Fibroblast of lung (primary cell): ENCODE results near the gene SPOCK1. TPM values are rescaled to one million over a fixed set of nuclear protein-coding genes. Genes with fewer than 3 reads are reported as not detected.

ENCODE experiments used
- DNase-seq, 2 donors: peaks; one replicate each; pipeline versions ENCODE4 v3.0.0 to v3.0.0-alpha.2; 2010; ENCODE audit warnings: low read depth in 2 of 2
- H2AFZ ChIP-seq: 2 replicates; pipeline ENCODE4 v1.5.1; 2012; ENCODE audit warnings: low read length, control low read depth, inconsistent platforms
- H3K27ac ChIP-seq: 2 replicates; pipeline ENCODE4 v1.5.1; 2011; ENCODE audit warnings: low read length, control low read depth; ENCODE audit not compliant: insufficient read depth
- H3K27me3 ChIP-seq: 2 replicates; pipeline ENCODE4 v1.5.1; 2011; ENCODE audit warnings: mild to moderate bottlenecking, low read length; ENCODE audit not compliant: control insufficient read depth, insufficient read depth
- H3K36me3 ChIP-seq: 2 replicates; pipeline ENCODE4 v1.5.1; 2011; ENCODE audit warnings: low read length; ENCODE audit not compliant: control insufficient read depth, insufficient read depth
- H3K4me1 ChIP-seq: 2 replicates; pipeline ENCODE4 v1.5.1; 2011; ENCODE audit warnings: low read length; ENCODE audit not compliant: control insufficient read depth, insufficient read depth; ENCODE audit errors: extremely low read depth
- H3K4me2 ChIP-seq: 2 replicates; pipeline ENCODE4 v1.5.1; 2011; ENCODE audit warnings: low read length, control low read depth; ENCODE audit not compliant: insufficient read depth; ENCODE audit errors: extremely low read depth
- H3K4me3 ChIP-seq, 4 experiments: fragments of 200-600 bp in 1 of 4; sonication (generic) in 1 of 4; replicated peaks in 1 of 4; 2 replicates each; pipeline ENCODE4 v1.5.1; 2011 to 2016; ENCODE audit warnings: low read length in 4 of 4, low read depth in 3 of 4, mild to moderate bottlenecking in 3 of 4, control low read depth in 2 of 4, inconsistent platforms in 1 of 4, mixed read lengths in 1 of 4; ENCODE audit not compliant: insufficient read depth in 1 of 4; ENCODE audit errors: control extremely low read depth in 1 of 4
- H3K79me2 ChIP-seq: 2 replicates; pipeline ENCODE4 v1.5.1; 2012; ENCODE audit warnings: mild to moderate bottlenecking, low read length, inconsistent platforms; ENCODE audit not compliant: control insufficient read depth, insufficient read depth
- H3K9ac ChIP-seq: 2 replicates; pipeline ENCODE4 v1.5.1; 2011; ENCODE audit warnings: mild to moderate bottlenecking, low read length, control low read depth; ENCODE audit not compliant: insufficient read depth
- H3K9me3 ChIP-seq: 2 replicates; pipeline ENCODE4 v1.5.1; 2012; ENCODE audit warnings: low read depth, low read length; ENCODE audit not compliant: control insufficient read depth, insufficient read depth
- H4K20me1 ChIP-seq: 2 replicates; pipeline ENCODE4 v1.5.1; 2011; ENCODE audit warnings: low read length; ENCODE audit not compliant: control insufficient read depth, insufficient read depth; ENCODE audit errors: extremely low read depth
- CTCF ChIP-seq, 2 donors: IDR thresholded peaks in 1 of 2; conservative IDR thresholded peaks in 1 of 2; 1 replicate in 1 of 2; 2 replicates in 1 of 2; pipeline ENCODE4 v1.5.1; 2011 to 2012; ENCODE audit warnings: low read length in 2 of 2, control low read depth in 1 of 2, inconsistent platforms in 1 of 2, low read depth in 1 of 2, mild to moderate bottlenecking in 1 of 2
- EZH2 ChIP-seq: IDR thresholded peaks from 2 replicates; pipeline ENCODE4 v1.5.1; 2012; ENCODE audit warnings: low read length, control low read depth, mild to moderate bottlenecking; ENCODE audit errors: missing control alignments
- polyA plus RNA-seq, 2 donors: library from polyadenylated mRNA; depleted of rRNA in 1 of 2; stranded (reverse) in 1 of 2; unstranded in 1 of 2; fragments of >200 nt; gene quantifications; 2 replicates each; pipeline ENCODE4 v1.2.1, GENCODE V29; 2011 to 2012; ENCODE audit warnings: missing spikeins in 1 of 2
- total RNA-seq: library from RNA; depleted of rRNA; stranded (reverse); fragments of >200 nt; gene quantifications from 2 replicates; pipeline ENCODE4 v1.2.1, GENCODE V29; 2014

SPOCK1 gene
- total and polyA plus RNA-seq, 2 donors (not counting 1 experiment from before 2014, with no cell fraction given), result 11.1 to 34.9 TPM

- Histone ChIP-seq H3K9me3 (no peaks in the 10 kb centered on the region), H3K27me3 (no peaks in the 10 kb centered on the region), H4K20me1 (no peaks in the 10 kb centered on the region), H3K4me2 (no peak overlapping the region), H2AFZ (no peak overlapping the region), H3K79me2 (no peaks in the 10 kb centered on the region), H3K9ac (no peak overlapping the region), H3K36me3 (no peaks in the 10 kb centered on the region), H3K27ac (no peak overlapping the region), H3K4me1 (no peaks in the 10 kb centered on the region), H3K4me3 (no peak overlapping the region)
- TF ChIP-seq CTCF (conservative IDR thresholded peaks at IDR 0.05 in 1 of 2, IDR thresholded peaks at IDR 0.05 in 1 of 2; ENCODE audit: low read depth in 1 of 2, low read length in 2 of 2) (no peak), EZH2 (no peak)
- no peak for DNase-seq
These were observed 95.3 kb downstream of the SPOCK1 start for GRCh38 chr5:137403869-137404268.

GRCh38 chr5:137402436-137403187 lies 96.5 kb downstream of the SPOCK1 start:
- Histone ChIP-seq H3K27me3 (no peaks in the 10 kb centered on the region), H3K9ac (no peak overlapping the region), H3K9me3 (no peaks in the 10 kb centered on the region), H3K27ac (no peak overlapping the region), H4K20me1 (no peaks in the 10 kb centered on the region), H3K36me3 (no peaks in the 10 kb centered on the region), H2AFZ (no peak overlapping the region), H3K4me2 (no peak overlapping the region), H3K79me2 (no peaks in the 10 kb centered on the region), H3K4me1 (no peaks in the 10 kb centered on the region), H3K4me3 (no peak overlapping the region)
- DNase-seq, result no peak
- TF ChIP-seq EZH2 (no peak), CTCF (conservative IDR thresholded peaks at IDR 0.05 in 1 of 2, IDR thresholded peaks at IDR 0.05 in 1 of 2; ENCODE audit: low read depth in 1 of 2, low read length in 2 of 2) (no peak)

- no peak overlapping the region for H3K4me3 ChIP-seq
- H4K20me1 ChIP-seq, result no peaks in the 10 kb centered on the region
- no peak overlapping the region for H2AFZ ChIP-seq
- no peaks in the 10 kb centered on the region for H3K36me3 ChIP-seq
- no peak for DNase-seq
- H3K9me3 ChIP-seq, result no peaks in the 10 kb centered on the region
- H3K9ac ChIP-seq, result no peak overlapping the region
- H3K27me3 ChIP-seq, result no peaks in the 10 kb centered on the region
- H3K4me2 ChIP-seq, result no peak overlapping the region
- H3K79me2 ChIP-seq, result no peaks in the 10 kb centered on the region
- TF ChIP-seq EZH2, result no peak
- no peak for TF ChIP-seq CTCF (conservative IDR thresholded peaks at IDR 0.05 in 1 of 2, IDR thresholded peaks at IDR 0.05 in 1 of 2; ENCODE audit: low read depth in 1 of 2, low read length in 2 of 2)
- no peak overlapping the region for H3K27ac ChIP-seq
- no peaks in the 10 kb centered on the region for H3K4me1 ChIP-seq
These were observed 97.2 kb downstream of the SPOCK1 start for GRCh38 chr5:137401946-137402345.
